ENCODE measurements around the gene KDM2A.
"Not testable (repeated sequence)": the region's sequence is repeated elsewhere in the genome, so short reads cannot be mapped to it uniquely, and the experiment has no call there.

KDM2A gene

DNA sequence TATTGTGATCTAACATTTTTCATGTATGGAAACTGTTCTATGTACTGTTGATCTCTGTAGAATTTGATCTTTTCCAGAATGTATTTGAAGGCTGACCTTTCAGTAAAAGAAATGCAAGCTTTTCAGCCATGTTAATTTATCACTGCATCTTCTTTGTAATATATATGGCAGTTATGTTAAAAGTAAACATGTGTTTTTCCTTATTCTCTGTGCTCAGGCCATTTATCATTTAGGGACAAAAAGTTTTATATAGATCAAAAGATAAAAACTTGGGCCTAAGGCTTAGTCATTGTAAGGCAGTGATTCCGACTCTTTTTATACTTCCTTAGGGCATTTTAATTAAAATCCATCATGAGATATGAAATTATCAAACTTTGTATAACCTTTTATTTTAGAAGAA is 48.7 kb downstream of the KDM2A start:
- no peak for DNase-seq (ENCODE audit: low read depth)

DNA sequence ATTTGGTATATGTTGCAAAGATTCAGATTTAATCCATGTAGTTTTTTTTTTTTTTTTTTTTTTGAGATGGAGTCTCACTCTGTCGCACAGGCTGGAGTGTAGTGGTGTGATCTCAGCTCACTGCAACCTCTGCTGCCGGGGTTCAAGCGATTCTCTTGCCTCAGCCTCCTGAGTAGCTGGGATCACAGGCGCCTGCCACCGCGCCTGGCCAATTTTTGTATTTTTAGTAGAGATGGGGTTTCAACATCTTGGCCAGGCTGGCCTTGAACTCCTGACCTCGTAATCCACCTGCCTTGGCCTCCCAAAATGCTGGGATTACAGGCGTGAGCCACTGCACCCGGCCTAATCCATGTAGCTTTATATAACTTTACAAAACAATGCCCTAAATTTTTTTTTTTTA is 49.8 kb downstream of the KDM2A start:
- not testable (repeated sequence) for DNase-seq (ENCODE audit: low read depth)

DNA sequence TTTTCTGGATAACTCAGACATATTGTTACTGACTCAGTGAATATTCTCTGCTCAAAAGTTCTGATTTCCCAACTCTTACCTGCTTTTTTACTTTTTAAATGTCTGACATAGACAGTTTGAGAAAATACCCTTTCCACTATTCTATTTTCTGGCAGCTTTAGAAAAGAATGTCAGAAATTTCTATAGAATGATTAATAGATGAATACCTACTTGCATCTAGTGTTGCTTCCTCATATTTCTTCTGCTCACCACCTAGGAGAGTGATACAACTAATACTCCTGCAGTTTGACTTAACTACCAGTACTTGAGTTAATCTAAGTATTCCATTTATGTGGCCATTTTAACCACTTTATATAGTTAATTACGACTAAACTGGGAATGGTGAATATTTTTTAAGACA is 55.2 kb downstream of the KDM2A start:
- no peak for DNase-seq (ENCODE audit: low read depth)

DNA sequence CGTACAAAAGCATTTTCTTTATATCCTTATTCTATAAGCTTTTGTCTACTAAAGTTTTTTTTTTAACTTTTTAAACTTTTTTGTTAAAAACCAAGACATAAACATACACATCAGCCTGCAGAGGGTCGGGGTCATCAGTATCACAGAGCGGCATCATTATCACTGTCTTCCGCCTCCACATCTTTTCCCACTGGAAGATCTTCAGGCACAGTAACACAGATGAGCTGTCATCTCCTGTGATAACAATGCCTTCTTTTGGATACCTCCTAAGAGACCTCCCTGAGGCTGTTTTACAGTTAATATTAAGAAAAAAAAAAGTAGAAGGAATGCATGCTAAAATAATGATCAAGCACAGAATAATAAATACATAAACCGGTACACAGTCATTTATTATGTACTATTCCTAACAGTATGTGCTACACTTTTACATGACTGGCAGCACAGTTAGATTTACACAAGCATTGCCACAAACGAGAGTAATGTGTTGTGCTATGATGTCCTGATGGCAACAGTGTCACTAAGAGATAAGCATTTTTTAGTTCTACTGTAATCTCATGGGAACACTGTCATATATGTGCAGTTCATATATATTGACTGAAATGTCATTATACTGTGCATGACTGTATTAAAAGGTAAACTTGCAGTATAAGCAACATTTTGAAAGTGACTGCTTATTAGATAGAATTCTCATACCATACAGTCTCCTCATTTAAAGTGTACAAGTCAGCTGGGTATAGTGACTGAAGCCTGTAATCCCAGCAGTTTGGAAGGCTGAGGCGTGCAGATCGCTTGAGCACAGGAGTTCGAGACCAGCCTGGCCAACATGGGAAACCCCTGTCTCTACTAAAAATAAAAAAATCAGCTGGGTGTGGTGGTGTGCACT is 58.6 kb downstream of the KDM2A start:
- no peak for DNase-seq (ENCODE audit: low read depth)

DNA sequence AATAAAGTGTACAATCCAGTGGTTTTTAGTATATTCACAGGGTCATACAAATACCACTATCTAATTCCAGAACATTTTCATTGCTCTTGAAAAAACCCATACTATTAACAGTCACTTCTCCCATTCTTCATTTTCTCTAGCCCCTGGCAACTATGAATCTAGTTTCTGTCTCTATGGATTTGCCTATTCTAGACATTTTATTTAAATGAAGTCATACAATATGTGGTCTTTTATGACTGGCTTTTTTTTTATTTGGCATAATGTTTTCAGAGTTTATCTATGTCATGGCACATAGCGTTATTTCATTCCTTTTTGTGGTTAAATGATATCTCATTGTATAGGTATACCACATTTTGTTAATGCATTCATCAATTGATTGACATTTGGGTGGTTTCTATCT is 59.4 kb downstream of the KDM2A start:
- DNase-seq (ENCODE audit: low read depth) = no peak

DNA sequence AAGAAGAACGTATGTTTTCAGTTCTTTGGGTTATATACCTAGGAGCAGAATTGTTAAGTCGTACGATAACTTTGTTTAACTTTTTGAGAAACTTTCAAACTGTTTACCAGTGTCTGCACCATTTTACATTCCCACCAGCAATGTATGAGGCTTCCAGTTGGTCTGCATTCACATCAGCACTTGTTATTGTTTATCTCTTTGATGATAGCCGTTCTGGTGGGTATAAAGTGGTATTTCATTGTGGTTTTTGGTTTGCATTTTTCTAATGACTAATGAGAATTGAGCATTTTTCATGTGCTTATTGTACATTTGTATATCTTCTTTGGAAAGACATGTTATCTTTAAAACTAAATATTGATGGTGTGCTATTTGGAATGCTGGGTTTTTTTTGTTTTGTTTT is 59.8 kb downstream of the KDM2A start:
- no peak for DNase-seq (ENCODE audit: low read depth)

DNA sequence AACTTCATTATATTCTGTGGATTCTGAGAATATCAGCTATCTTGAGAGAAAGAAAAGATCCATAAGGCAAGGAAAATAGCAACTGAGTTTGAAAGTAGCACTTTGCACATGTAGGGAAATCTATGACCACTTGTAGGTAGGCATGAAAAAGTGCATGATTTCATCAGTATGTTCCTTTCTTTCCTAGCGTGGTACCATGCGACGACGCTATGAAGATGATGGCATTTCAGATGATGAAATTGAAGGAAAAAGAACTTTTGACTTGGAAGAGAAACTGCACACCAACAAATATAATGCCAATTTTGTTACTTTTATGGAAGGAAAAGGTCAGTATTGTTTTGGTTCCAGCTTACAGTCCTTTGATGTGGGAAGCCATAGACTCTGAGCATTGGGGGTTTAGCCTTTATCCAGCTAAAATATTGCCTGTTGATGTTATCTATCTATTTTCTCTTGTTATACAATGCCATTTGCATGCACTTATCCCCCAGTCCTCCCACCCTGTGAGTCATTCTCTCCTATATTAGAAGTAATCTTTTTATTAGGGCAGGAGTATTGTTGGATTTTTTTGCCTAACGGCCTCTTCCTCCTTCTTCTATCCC is 60.9 kb downstream of the KDM2A start:
- DNase-seq (ENCODE audit: low read depth) = no peak

DNA sequence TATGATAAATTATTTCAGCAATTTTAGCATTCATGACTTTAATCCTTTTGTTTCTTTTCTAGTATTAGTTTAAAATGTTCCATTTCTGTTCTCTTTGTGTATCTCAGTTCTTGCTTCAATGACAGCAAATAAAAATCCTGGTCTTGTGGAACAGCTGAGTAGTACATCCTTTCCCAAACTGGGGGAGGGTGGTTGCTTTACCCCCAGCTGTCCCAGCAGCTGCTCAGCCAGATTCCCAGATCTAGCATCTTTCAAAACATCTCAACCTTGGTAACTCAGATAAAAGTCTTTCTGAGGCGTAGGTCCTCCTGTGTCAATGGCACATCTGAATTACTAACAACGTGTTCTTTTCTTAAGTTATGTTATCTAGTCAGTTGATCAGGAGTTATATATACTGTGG is 75.0 kb downstream of the KDM2A start:
- DNase-seq (ENCODE audit: low read depth) = no peak

DNA sequence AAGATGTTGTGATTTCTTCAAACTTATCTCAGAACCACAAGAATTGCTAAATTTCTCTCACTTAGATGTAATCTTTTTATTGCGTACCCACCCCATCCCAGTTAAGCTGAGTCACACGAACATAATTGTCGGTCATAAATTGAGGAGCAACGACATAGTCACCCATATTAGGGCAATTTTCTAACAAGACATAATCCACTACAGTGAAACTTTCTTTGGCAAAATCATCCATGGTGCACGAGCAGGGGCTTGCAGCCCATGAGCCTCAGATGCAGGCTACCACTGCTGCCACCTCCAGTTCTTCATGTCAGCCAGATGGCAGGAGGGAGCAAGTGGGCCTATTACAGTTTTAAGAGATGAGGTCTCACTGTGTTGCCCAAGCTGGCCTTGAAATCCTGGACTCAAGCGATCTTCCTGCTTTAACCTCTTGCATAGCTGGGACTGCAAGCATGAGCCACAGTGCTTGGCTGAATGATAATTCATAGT is 77.0 kb downstream of the KDM2A start:
- DNase-seq (ENCODE audit: low read depth) = no peak

DNA sequence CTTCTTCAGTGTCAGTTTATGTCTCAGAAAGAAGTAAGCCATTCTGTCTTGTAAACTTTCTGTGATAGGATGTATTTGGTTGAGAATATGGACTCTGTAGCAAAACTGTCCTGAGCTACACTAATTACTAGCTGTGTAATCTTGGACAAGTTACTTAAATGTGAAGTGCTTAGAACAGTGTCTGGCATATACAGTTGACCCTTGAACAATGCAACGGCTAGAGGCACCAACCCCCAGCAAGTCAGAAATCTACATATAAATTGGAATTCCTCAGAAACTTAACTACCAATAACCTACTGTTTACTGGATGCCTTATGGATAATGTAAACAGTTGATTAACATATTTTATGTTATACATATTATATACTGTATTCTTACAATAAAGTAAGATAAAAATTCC is 78.5 kb downstream of the KDM2A start:
- no peak for DNase-seq (ENCODE audit: low read depth)

DNA sequence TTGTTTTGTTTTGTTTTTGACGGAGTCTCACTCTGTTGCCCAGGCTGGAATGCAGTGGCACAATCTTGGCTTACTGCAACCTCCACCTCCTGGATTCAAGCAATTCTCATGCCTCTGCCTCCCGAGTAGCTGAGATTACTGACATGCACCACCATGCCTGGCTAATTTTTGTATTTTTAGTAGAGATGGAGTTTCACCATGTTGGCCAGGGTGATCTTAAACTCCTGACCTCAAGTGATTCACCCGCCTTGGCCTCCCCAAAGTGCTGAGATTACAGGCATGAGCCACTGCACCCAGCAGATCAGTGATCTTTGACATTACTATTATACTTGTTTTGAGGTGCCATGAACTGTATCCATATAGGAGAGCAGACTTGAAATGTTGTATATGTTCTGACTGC is 79.7 kb downstream of the KDM2A start:
- DNase-seq (ENCODE audit: low read depth) = not testable (repeated sequence)

DNA sequence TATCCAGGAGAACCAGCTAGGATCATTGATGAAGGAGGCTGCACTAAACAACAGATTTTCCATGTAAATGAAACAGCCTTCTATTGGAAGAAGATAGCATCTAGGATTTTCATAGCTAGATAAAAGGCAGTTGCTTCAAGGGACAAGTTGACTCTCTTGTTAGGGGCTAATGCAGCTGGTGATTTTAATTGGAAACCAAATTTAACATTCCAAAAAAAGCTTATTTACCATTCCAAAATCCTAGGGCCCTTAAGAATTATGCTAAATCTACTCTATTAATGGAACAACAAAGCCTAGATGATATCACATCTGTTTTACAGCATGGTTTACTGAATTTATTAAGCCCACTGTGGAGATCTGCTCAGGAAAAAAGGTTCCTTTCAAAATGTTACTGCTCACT is 80.7 kb downstream of the KDM2A start:
- DNase-seq (ENCODE audit: low read depth) = no peak

DNA sequence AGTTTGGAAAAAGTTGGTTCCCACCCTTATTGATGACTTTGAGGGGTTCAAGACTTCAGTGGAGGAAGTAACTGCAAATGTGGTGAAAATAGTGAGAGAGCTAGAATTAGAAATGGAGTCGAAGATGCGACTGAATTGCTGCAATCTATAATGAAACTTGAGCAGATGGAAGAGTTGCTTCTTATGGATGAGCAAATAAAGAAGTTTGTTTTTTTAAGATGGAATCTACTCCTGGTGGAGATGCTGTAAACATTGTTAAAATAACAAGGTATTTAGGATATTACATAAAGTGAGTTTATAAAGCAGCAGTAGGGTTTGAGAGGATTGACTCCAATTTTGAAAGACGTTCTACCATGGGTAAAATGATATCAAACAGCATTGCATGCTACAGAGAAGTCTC is 83.0 kb downstream of the KDM2A start:
- no peak for DNase-seq (ENCODE audit: low read depth)

DNA sequence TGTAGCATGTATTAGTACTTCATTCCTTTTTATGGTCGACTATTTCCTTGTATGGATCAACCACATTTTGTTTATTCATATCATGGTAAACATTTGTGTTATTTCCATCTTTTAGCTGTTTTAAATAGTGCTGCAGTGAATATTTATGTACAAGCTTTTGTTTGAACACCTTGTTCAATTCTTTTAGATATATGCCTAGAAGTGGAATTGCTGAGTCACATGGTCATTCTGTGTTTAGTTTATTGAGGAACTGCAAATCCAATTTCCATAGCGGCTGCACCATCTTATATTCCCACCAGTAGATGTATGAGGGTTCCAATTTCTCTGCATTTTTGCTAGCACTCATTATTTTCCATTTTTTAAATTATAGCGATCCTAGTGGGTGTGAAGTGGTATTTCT is 85.8 kb downstream of the KDM2A start:
- DNase-seq (ENCODE audit: low read depth) = no peak

DNA sequence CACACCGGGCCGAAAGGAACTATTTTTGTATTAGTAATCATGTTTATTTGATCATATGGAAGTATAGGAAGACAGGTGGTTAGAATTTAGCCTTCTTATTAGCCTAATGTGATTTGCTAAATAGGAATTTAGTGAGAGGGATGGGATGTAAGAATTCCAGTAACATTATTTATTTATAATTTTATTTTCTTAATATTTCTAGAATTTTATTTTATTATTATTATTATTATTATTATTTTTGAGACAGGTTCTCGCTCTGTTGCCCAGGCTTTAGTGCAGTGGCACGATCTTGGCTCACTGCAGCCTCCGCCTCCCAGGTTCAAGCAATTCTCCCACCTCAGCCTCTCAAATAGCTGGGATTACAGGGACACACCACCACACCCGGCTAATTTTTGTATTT is 90.2 kb downstream of the KDM2A start:
- DNase-seq (ENCODE audit: low read depth) = not testable (repeated sequence)

DNA sequence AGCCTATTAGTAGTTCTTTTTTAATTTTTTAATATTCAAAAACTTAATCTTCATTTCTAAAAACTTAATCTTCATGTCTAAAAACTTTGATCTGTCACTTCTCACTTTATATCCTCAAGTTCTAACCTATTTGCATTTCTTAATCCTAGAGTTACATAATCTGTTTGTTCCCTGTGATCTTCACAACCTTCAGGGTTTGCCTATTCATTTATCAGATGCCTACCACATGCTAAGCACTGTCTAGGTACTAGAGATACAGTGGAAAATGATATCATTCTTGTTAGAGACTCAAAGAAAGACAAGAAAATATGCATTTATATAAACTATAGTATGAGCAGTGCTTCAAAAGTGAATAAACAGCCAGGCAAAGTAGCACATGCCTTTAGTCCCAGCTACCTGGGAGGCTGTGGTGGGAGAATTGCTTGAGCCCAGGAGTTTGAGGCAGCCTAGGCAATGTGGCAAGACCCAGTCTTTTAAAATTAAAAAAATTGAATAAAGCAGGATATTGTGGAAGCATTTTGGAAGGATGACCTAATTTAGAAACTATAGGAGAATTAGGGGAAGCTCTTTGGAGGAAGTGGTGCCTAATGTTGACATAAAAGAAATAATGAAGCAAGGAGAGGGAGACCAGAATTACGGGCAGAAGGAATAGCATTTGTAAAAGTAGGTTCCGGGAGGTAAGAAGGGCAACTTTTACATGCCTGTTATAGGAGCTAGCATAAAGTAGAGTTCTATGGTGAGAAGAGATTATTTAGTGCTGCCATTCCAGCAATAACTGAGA is 92.8 kb downstream of the KDM2A start:
- no peak for DNase-seq (ENCODE audit: low read depth)

DNA sequence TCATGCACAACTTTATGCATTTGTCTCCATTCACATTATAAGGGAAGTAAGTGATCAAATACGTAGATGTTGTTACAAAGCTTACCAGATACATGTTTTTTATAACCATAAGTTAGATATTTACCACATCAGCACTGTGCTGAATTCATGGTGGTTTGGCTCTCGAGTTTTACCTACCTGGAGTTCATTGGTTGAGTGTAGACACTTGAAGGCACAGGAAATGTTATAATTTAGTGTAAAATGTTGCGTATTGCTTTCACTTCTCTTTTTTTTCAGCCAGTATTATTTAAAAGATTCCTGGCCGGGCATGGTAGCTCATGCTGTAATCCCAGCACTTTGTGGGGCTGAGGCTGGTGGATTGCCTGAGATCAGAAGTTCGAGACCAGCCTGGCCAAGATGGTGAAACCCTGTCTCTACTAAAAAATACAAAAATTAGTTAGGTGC is 94.1 kb downstream of the KDM2A start:
- no peak for DNase-seq (ENCODE audit: low read depth)

DNA sequence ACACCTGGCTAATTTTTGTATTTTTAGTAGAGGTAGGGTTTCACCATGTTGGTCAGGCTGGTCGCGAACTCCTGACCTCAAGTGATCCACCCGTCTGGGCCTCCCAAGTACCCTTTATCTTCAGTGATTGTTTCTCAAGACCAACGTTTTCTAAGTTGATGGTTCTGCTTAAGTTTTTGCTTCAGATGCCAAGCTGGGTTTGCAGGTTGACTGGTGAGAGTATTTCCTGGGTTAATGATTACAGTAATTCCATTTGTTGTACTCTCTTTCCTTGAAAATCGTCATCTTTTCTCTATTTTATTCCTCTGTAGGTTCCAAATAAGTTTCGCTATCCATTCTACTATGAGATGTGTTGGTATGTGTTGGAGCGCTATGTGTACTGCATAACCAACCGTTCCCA is 108.7 kb downstream of the KDM2A start:
- no peak for DNase-seq (ENCODE audit: low read depth)

DNA sequence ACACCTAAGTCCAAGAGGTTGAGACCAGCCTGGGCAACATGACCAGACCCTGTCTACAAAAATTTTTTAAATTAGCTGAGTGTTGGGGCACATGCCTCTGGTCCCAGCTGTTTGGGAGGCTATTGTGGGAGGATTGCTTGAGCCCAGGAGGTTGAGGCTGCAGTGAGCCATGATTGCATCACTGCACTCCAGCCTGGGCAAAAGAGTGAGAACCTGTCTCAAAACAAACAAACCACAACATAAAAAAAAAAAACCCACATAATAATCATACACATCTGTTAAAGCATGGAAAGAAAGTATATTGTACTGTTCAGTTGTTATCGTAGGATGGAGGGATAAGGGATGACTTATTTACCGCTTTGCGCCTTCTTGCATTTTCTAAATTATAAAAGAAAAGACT is 111.3 kb downstream of the KDM2A start:
- DNase-seq (ENCODE audit: low read depth) = no peak

DNA sequence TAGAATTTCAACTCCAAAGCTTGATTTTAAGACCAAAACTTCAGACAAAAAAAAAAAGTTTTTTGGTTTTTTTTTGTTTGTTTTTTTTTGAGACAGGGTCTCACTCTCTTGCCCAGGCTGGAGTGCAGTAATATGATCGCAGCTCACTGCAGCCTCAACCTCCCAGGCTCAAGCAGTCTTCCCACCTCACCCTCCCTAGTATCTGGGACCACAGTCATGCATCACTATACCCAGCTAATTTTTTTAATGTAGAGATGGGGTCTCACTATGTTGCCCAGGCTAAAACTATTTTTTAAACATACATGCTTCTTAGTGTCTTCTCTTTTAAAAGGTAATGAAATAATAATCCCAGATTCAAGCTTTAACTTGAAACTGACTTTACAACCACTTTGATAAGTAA is 111.8 kb downstream of the KDM2A start:
- no peak for DNase-seq (ENCODE audit: low read depth)

DNA sequence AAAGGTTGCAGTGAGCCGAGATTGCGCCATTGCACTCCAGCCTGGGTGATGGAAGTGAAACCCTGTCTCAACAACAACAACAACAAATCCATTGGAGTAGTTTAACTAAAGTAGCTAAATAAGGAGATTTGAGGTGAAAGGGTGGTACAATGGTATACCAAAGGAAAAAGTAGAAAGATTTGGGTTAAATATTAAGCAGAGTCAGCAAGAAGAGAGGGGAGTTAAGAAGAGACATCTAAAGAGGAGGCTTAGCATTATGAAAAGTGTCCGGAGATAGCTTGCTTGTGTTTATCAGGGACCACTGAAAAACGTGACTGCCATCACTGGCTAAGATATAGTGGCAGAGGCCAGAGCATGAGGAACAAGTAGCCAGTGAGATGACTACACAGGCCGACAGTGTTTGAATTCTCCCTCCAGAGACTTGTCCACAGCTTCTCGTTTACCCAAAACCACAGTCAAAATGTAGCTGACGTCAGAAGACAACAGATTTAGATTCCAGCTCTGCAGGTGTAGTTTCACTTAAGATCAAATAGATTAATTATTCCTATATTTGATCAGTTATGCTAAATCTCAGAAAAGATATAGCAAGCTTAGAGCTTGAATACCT is 114.6 kb downstream of the KDM2A start:
- no peak for DNase-seq (ENCODE audit: low read depth)

DNA sequence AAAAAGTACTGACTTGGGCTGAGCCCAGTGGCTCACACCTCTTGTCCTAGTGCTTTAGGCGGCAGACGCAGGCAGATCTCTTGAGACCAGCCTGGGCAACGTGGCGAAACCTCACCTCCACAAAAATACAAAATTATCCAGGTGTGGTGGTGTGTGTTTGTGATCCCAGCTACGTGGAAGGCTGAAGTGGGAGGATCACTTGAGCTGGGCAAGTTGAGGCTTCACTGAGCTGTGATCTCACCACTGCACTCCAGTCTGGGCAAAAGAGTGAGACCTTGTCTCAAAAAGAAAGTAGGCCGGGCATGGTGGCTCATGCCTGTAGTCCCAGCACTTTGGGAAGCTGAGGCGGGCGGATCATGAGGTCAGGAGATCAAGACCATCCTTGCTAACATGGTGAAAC is 115.5 kb downstream of the KDM2A start:
- not testable (repeated sequence) for DNase-seq (ENCODE audit: low read depth)
